Esophagus squamous epithelium (tissue), 4 donors: ENCODE data around the gene DPP3.

Source experiments
- CTCF ChIP-seq, 6 experiments: fragments of 450-650 bp in 4 of 6; fragments of 200-600 bp in 2 of 6; sonication (generic) in 2 of 6; IDR thresholded peaks; one replicate each; pipeline ENCODE4 v1.5.1; 2016 to 2019; ENCODE audit warnings: antibody characterized with exemption in 6 of 6, mild to moderate bottlenecking in 4 of 6, moderate library complexity in 4 of 6
- POLR2A ChIP-seq, 4 donors: fragments of 450-650 bp; IDR thresholded peaks; one replicate each; pipeline ENCODE4 v1.6.1; 2017; ENCODE audit warnings: antibody characterized with exemption in 4 of 4, mild to moderate bottlenecking in 4 of 4, moderate library complexity in 3 of 4

- TF ChIP-seq CTCF (IDR thresholded peaks at IDR 0.05) (no peak), POLR2A (IDR thresholded peaks at IDR 0.05) (no peak)
Observed at GRCh38 chr11:66451663-66452062, 28.6 kb upstream of the DPP3 start.
